ENCODE data around the gene GNL3.
"Not testable (repeated sequence)": the region's sequence is repeated elsewhere in the genome, so short reads cannot be mapped to it uniquely, and the experiment has no call there.

Gene GNL3

DNA sequence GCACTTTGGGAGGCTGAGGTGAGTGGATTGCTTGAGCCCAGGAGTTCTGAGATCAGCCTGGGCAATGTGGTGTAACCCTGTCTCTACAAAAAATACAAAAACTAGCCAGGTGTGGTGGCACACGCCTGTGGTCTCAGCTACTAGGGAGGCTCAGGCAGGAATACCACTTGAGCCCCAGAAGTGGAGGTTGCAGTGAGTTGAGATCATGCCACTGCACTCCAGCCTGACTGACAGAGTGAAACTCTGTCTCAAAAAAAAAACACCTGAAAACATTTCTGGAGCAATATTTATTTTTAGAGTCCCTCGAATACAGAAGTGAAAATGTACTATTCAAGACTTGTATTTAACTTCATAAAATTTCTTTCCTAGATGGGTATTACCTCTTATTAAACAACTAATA lies 24.7 kb downstream of the GNL3 start:
- DNase-seq: no peak
- intact Hi-C loops (cut with DNase I): no loop called here

DNA sequence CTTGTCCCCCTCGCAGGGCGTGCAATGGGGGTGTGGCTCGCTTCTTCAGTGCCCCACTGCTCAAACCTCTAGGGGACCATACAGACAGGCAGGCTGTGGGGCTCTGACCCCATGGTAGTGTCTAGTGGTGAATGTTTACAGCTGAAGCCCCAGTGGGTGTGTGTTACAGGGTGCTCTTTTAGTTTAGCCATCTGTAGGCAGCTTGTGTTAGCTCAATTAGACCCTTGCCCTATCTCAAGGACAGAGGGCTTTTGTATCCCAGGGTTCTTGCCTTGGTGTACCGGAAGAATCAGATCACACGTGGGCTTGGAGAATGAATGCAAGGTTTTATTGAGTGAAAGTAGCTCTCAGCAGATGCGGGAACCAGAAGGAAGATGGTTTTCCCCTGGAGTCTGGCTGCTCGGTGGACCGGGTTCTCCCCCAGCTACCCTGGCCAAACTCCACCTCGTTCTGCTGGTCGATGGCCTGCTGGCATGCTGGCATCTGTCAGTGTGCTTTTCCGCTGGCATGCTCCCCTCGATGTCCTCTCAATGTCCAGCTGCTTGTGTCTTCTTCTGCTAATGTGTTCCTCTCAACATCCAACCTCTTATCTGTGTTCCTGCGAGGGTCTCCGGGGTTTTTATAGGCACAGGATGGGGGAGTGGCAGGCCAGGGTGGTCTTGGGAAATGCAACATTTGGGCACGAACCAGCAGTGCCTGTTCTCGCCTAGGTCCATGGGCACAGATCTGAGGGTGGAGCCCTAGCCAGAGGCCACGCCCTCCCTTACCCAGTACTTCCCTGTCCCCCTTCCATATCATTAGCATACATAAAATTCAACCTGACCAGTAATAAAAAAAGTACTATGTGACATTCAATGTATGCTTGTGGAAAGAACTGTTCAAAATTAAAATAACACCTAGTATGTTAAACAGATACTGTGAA lies 26.7 kb downstream of the GNL3 start:
- DNase-seq: no peak
- intact Hi-C loops (cut with DNase I): no loop called here

- DNase-seq: no peak
- intact Hi-C loops (cut with DNase I): no loop called here
These were observed 28.8 kb downstream of the GNL3 start for GRCh38 chr3:52714335-52715302.

DNA sequence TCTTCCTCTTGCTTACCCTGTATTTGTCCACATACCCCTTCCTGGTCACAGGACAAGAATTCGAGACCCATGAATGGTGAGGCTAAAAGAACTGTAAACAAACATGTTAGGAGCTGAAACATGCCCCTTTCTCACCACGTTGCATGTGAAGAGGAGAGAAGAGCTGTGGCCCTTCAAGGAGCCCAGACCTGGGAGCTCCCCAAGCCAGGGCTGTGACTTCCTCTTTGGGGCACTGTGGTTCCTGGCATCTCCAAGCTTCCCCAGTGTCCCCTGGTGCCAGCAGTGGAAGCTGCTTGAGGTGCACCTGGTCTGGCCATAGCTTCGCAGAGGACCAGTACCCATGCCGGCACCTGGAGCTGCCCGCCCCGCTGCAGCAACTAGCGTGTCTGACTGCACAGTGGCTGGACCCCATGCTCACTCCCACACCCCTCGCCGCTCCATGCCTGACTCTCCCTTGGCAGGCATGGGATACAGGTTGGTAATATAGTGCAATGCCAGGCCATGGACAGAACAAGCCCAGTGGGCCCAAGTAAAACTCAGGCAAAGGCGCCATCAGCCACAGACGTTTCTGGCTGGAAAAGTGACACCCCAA lies 30.0 kb downstream of the GNL3 start:
- intact Hi-C loops (cut with DNase I): no loop called here
- peak in 2 of 42 donors; percentile 4 to 31 for DNase-seq

GRCh38 chr3:52719618-52720017 lies 33.8 kb downstream of the GNL3 start:
- DNase-seq: no peak
- intact Hi-C loops (cut with DNase I): no loop called here

GRCh38 chr3:52721002-52721729 lies 35.3 kb downstream of the GNL3 start:
- intact Hi-C loops (cut with DNase I): no loop called here

DNA sequence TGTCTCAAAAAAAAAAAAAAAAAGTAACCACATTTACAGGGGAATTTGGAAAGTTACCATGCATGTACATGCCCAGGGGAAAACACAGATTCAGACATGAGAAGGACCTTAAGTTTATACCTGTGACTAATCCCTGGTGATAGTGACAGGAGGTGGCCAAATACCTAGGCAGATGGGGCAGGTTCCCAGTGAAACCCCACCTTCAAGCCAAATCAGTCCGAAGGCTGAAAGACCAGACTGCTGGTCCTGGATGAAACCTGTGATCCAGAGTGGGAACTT lies 35.8 kb downstream of the GNL3 start:
- intact Hi-C loops (cut with DNase I): no loop called here
- DNase-seq: no peak

More at GRCh38 chr3:52721002-52721729, 35.3 kb downstream of the GNL3 start:
- DNase-seq: peak in 6 of 42 donors; percentile 21 to 49 (median 26)

DNA sequence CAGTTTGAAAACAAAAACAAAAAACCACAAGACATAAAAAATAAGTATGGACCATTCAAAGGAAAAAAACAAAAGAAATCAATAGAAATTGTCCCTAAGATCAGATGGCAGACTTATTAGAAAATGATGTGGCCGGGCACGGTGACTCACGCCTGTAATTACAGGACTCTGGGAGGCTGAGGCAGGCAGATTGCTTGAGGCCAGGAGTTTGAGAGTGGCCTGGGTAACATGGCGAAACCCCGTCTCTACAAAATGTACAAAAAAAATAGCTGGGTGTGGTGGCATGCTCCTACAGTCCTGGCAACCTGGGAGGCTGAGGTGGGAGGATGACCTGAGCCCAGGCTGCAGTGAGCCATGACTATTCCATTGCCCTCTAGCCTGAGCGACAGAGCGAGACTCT lies 36.7 kb downstream of the GNL3 start:
- no peak for DNase-seq
- intact Hi-C loops (cut with DNase I): no loop called here

DNA sequence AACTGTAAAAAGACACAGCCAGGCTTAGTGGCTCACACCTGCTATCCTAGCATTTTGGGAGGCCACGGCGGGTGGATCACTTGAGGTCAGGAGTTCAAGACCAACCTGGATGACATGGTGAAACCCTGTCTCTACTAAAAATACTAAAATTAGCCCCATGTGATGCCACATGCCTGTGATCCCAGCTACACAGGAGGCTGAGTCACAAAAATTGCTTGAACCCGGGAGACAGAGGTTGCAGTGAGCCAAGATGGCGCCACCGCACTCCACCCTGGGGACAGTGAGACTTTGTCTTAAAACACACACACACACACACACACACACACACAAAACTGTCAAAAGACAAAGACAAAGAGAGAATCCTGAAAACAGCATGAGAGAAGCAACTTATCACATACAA lies 38.1 kb downstream of the GNL3 start:
- intact Hi-C loops (cut with DNase I): no loop called here
- DNase-seq: no peak

- intact Hi-C loops (cut with DNase I): no loop called here
- peak in 1 of 42 donors; percentile 13 for DNase-seq
These were observed 38.7 kb downstream of the GNL3 start for GRCh38 chr3:52724511-52724910.

DNA sequence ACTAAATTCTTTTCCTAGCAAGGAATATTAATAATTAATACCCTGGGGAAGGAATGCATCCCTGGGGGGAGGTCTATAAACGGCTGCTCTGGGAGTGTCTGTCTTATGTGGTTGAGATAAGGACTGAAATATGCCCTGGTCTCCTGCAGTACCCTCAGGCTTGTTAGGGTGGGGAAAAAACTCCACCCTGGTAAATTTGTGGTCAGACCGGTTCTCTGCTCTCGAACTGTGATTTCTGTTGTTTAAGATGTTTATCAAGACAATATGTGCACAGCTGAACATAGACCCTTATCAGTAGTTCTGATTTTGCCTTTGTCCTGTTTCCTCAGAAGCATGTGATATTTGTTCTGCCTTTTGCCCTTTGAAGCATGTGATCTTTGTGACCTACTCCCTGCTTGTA lies 42.9 kb downstream of the GNL3 start:
- intact Hi-C loops (cut with DNase I); DNase-seq: not testable (repeated sequence)

- no peak for DNase-seq
- intact Hi-C loops (cut with DNase I): no loop called here
These were observed 44.8 kb downstream of the GNL3 start for GRCh38 chr3:52730681-52731080.

DNA sequence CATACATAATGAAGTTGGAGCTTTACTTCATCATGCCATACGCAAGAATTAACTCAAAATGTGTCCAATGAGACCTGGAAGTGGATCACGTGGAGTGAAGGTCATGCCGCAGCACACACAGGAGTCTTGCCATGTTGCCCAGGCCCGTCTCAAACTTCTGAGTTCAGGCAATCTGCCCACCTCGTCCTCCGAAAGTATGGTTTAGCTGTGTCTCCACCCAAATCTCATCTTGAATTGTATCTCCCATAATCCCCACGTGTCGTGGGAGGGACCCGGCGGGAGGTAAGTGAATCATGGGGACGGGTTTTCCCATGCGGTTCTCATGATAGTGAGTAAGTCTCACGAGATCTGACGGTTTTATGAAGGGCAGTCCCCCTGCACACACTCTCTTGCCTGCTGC lies 45.8 kb downstream of the GNL3 start:
- intact Hi-C loops (cut with DNase I): no loop called here
- DNase-seq: no peak

DNA sequence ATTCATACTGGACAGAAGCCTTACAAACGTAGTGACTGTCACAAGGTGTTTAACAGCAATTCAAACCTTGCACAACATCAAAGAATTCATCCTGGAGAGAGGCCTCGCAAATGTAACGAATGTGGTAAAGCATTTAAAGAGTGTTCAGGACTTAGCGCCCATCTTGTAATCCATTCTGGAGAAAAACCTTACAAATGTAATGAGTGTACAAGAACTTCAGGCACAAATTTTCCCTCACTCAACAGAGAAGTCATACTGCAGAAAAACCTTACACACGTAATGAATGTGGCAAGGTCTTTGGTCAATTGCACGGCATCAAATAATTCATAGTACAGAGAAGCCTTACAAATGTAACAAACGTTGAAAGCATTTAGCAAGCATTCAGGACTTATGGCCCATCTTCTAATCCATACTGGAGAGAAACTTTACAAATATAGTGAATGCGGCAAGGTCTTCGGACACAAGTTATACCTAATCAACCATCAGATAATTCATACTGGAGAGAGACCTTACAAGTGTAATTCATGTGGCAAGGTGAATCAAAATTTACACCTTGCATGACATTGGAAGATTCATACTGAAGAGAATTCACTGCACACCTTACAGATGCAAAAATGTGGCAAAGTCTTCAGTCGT lies 47.5 kb downstream of the GNL3 start:
- intact Hi-C loops (cut with DNase I): no loop called here
- no peak for DNase-seq

- DNase-seq: no peak
- intact Hi-C loops (cut with DNase I): no loop called here
These were observed 53.9 kb downstream of the GNL3 start for GRCh38 chr3:52739730-52740129.

- intact Hi-C loops (cut with DNase I): no loop called here
- DNase-seq: no peak
These were observed 56.7 kb downstream of the GNL3 start for GRCh38 chr3:52742418-52743041.

DNA sequence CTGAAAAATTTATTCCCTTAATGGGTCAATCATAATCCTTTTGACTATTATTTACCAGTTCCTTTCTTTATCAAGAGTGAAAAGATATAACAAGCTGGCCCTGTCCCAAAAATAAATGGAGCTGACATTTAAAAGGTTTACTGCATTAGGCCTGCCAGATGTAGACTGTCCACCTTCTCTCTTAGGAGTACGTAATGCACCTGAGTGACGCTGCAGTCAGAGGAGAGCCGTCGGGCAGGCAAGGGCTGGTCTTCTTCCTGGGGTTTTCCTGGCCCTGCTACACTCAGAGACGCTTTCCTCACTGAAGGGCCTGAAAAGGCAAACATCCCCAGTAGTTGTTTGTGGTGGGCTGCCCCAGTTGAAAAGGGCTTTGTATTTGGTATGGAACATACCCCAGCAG lies 57.3 kb downstream of the GNL3 start:
- intact Hi-C loops (cut with DNase I): no loop called here
- DNase-seq: no peak

DNA sequence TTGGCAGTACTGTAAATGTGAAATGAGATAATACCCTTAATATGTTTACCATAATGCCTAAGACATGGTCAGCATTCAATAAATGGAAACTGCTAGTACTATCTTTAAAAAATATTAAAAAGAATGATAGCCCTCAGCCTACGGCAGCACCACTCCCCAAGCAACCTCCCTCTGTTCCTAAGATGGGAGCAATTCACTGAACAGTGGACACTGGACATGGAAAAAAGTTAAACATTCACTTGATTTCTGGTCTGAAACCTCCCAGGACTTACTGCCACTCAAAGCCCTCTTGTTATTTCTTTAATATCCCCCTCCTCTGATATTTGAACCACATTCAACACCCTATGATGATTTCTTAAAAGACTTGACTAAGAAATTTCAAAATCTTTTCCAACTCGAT lies 57.9 kb downstream of the GNL3 start:
- intact Hi-C loops (cut with DNase I): no loop called here
- DNase-seq: no peak

Measured in head of caudate nucleus (tissue), 42 donors.